Inflammatory macrophage treated with lipopolysaccharide for 1 hour (primary cell): Measurements from ENCODE around the gene FAM181B.
A peak's percentile ranks its signal among the peaks of the same experiment; 100 is the strongest.

Experiments
- DNase-seq, 2 donors: peaks; one replicate each; pipeline ENCODE4 v3.0.0-alpha.2; 2020 to 2022

The FAM181B gene

DNA sequence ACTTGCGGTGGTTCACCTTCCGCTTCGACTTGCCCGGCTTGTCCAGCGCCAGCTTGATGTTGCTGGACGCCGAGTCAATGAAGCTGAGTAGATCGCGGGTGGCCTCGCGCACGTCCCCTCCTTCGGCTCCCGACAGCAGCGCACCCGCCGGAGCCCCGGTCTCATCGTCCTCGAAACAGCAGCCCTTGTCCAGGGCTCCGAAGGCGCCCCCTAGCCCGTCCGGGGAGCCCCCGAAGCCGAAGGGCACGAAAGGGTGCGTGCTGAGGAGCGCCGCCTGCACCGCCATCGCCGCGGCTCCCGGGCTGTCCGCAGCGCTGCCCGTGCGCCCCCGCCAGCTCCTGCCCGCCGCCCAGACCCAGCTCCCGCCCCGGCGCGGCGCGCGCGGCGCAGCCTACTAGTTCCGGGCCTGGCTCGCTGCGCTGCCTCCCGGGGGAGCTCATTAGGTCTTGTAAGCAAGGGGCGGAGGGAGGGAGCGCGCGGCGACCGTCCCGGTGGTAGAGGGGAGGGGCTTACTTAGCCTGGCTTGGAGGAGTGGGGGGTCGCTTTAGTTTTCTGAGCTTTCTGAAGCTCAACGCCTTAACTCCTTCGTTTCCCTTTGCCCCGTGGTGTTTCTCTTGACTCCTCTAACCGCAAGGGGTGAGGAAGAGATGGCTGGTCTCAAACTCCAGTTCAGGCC, at the start of gene FAM181B:
TSS of gene FAM181B (minus strand) at position 421 of the 676 bp plus-strand sequence. CDS start at position 286, 135 bp downstream.
- DNase-seq, result no peak

- no peak for DNase-seq
Measured at GRCh38 chr11:82782825-82783374, 49.2 kb upstream of the FAM181B start.

DNA sequence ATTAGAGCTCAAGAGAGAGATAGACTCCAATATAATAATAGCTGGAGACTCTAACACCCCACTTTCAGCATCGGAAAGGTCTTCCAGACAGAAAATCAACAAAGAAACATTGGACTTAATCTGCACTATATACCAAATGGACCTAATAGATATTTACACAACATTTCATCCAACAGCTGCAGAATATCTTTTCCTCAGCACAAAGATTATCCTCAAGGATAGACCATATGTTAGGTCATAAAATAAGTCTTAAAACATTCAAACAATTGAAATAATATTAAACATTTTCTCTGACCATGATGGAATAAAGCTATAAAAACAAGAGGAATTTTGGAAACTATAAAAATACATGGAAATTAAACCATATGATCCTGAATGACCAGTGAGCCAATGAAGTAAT, 45.1 kb upstream of the FAM181B start:
- no peak for DNase-seq

DNA sequence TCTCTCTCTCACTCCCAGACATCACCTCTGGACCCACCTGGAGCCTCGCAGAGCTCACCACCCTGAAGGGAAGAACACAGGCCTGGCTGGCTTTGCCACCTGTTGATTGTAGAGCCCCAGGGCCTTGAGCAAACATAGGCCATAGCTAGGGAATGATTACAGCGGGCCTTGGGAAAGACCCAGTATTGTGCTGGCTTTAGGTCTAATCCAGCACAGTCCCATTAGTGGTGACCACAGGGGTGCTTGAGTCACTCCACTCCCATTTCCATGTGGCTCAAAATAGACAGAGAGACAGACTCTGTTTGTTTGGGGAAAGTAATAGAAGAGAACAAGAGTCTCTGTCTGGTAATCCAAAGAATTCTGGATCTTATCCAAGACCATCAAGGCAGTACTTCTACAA, 42.7 kb upstream of the FAM181B start:
- no peak for DNase-seq

GRCh38 chr11:82775736-82776346, 42.2 kb upstream of the FAM181B start:
- DNase-seq, result peak; percentile 45 to 74

DNA sequence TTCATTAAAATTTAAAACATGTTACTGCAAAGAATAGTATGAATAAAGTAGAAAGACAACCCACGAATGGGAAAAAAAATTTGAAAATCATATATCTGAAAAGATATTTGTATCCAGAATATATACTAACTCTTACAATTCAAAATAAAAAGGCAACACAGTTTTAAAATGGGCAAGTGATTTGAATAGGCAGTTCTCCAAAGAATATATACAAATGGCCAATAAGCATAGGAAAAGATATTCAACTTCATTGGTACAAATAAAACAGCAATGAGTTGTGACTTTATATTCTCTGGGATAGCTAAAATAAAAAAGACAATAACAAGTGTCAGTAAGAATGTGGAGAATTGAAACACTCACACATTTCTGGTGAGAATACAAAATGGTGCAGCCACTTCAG, 41.6 kb upstream of the FAM181B start:
- DNase-seq, result no peak

DNA sequence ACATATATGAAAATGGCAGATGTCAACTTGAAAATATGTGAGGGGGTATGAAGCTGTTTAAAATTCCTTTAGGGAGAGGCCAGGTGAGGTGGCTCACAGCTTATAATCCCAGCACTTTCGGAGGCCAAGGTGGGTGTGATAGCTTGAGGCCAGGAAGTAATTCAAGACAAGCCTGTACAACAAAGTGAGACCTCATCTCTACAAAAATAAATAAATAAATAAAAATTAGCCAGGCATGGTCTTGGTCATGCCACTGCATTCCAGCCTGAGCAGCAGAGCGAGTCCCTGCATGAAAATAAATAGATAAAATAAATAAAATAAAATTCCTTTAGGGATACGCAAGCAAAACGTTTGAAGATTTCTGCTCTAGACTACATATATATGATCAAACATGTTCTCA, 38.1 kb upstream of the FAM181B start:
- no peak for DNase-seq

DNA sequence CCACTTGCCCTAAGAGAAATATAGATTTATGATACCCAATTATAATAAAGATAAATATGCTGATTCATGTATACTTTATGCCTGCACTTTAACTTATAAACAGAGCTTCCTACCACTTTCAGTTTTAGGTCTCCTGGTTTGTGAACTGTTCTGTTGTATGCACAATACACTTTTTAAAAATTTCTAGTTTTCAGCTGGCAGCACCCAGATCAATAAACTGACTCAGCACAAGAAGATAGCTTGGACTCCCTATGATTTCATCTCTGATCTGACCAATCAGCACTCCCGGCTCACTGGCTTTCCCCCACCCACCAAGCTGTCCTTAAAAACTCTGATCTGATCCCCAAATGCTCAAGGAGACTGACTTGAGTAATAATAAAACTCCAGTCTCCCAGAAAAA, 33.5 kb upstream of the FAM181B start:
- DNase-seq, result peak in 1 of 2 donors; percentile 8

DNA sequence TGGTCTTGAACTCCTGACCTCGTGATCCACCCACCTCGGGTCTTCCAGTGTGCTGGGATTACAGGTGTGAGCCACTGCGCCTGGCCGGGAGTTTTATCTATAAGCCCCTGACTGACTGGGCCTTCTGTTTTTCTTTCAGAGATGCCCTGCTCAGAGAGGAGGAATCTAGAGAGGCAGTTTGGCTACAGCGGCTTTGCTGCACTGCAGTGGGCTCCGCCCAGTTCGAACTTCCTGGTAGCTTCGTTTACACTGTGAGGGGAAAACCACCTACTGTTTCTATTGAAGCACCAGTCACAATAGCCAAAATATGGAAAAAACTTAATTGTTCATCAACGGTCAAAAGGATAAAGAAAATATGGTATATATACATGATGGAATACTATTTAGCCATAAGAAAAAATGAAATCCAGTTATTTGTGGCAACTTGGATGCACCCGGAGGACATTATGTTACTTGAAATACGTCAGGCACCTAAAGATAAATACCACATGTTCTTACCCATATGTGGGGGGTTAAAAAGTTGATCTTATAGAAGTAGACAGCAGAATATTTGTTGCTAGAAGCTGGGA, 31.9 kb upstream of the FAM181B start:
- no peak for DNase-seq

GRCh38 chr11:82763167-82763566, 29.5 kb upstream of the FAM181B start:
- DNase-seq, result no peak

DNA sequence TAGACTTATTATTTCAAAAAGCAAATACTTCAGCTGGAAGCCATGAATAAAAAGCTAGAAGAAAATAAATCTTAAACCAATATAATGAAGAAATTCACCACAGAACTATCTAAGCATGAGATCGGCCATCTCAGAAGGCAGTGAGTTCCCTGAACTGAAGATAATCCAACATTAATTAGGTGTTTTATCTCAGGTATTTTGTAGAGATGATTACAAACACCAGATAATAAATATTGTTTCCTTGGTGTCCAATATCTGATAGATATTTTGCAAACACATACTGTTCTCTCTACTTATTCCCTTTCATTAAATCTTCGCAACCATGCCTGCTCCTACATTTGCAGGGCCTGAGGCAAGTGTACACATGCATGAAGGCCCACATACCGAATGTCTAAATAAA, 26.0 kb upstream of the FAM181B start:
- no peak for DNase-seq

DNA sequence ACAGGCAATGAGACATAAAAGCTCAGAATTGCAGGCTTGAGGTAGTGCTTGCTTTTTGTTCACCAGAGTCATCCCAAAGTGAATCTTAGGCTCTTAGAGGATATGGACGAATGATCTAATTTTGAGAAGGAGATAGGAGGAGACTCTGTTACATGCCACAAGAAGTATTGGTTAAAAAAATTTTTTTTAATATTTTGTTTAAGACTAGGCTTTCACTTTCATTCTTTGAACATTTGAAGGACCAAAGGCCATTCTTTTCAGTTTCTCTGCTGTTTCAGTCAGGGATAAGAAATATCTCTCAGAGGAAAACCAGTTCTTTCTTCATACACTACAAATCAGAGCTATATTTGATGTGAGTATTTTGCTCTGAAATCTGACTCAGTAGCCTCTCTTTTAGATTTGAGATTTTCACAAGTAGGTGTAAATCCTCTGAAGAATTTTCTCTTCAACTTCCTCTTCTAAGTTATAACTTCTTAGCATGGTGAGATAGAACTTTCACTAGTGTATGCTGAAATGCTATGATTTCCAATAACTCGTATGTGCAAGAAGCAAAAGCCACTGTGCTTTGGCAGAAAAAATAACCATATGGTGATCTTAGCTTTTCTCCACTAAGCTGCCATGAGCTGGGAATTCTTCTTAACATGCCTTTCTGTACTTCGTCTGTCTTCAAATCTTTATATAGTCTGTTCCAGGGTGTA, 24.1 kb upstream of the FAM181B start:
- DNase-seq, result no peak

GRCh38 chr11:82756765-82757639, 23.3 kb upstream of the FAM181B start:
- DNase-seq, result no peak

- DNase-seq, result no peak
Measured at GRCh38 chr11:82754410-82754809, 20.7 kb upstream of the FAM181B start.

DNA sequence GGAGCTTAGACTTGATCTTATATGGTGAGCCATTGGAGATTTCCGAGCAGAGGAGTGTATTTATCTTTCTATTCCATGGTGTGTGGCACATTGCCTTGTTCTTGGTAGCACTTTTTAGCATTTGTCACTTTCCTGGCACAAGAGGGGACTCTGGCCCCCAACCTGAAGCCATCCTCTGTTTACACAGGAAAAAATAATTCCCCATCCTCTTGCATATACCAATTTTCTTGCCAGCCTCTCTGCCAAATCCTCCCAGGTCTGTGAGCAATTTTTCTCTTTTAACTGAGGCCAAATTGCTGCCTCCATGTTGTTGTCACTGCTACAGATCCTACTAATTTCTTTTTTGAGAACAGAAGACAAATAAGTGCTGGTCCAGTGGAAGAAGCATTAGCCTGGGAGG, 20.3 kb upstream of the FAM181B start:
- no peak for DNase-seq

DNA sequence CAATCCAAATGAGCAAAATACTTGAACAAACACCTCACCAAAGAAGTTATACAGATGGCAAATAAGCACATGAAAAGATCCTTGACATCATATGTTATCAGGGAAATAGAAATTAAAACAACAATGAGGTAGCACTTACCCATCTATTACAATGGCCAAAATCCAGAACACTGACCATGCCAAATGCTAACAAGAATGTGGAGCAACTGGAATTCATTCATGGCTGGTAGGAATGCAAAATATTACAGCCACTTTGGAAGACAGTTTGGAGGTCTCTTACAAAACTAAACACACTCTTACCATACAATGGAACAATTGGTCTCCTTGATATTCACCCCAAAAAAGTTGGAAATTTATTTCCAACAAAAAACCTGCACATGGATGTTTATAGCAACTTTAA, 19.1 kb upstream of the FAM181B start:
- DNase-seq, result no peak

DNA sequence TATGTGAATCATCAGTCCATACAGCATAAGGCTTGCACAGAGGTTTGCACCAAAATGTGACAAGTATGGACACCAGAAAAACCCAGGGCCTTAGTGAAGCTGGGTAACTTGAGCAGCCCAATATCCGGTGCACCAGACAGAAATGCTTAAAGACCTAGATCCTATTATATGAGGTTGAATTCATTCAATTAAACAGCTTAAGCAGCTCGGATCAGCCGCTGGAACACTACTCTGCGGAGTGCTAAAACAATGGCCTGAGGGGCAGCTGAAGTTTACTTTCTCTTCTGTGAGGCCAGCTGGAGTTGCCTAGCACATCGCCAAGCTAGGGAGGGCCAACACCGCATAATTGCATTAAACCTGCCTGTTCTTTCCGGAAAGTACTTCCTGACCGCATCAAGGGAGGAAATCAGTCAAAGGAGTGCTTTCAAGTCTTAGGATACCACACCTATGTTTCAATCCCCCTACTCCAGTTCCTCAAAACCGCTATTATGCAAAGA, 17.0 kb upstream of the FAM181B start:
- no peak for DNase-seq

DNA sequence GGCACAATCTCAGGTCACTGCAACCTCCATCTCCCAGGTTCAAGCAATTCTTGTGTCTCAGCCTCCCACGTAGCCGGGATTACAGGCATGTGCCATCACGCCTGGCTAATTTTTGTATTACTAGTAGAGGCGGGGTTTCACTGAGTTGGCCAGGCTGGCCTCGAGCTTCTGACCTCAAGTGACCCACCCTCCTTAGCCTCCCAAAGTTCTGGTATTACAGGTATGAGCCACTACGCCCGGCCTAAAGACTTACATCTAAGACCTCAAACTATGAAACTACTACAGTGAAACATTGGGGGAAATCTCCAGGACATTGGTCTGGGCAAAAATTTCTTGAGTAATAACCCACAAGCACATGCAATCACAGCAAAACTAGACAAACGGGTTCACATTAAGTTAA, 13.8 kb upstream of the FAM181B start:
- no peak for DNase-seq

DNA sequence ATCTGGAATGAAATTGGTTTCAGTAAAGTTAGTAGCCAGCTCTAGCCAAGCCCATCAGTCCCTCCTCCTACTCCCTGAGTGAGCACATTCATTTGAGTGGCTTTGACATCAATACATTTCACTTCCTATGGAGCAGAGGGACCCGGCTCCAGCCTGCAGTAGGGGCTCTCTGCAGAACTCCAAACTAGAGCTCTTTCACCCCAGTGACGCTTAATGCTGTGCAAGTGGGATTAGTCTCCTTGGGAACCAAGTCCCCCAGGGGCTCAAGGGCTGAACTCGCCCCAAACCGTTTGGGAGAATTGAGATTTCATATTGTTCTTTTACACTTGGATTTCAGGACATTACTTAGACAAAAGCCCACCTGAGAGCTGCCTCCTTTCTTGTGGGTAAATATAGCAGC, 4.4 kb upstream of the FAM181B start:
- no peak for DNase-seq

- DNase-seq, result no peak
Measured at GRCh38 chr11:82734120-82734479, 436 bp upstream of the FAM181B start.

GRCh38 chr11:82732734-82733443, 775 bp downstream of the FAM181B start:
- DNase-seq, result no peak

DNA sequence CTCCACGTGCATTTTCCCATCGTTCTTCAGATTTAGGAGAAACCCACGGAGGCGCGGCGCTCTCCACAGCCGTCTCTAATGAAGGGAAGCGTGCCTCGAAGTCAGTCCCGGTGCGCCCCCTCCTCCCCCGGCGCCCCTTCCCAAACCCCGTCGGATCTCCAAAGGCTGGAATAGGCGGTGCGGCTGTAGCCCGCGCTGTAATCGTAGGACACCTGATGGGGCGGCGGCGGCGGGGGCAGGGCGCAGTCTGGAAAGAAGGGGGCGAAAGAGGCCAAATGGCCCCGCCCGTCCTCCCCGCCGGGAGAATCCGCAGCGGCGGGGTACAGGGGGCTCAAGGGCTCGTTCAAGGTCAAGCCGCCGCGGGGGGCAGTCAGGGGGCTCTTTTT, 1.3 kb downstream of the FAM181B start:
- no peak for DNase-seq
